Heart right ventricle (tissue), 16 donors: ENCODE data around the gene DDX5. TPM values are rescaled to one million over a fixed set of nuclear protein-coding genes. Genes with fewer than 3 reads are reported as not detected.
A peak's percentile ranks its signal among the peaks of the same experiment; 100 is the strongest.

ENCODE experiments used
- ATAC-seq, 8 donors: fragments of 200-7000 bp; cut with Tn5 transposase; one replicate each; pipeline ENCODE4 v1.9.1; 2020; ENCODE audit warnings: mild to moderate bottlenecking in 8 of 8, moderate library complexity in 8 of 8, moderate number of reproducible peaks in 1 of 8
- DNase-seq, 2 donors: peaks; one replicate each; pipeline ENCODE4 v3.0.0-alpha.2; 2020
- H3K27ac ChIP-seq, 10 donors: fragments of 200-600 bp; sonication (generic) in 2 of 10; one replicate each; pipeline versions ENCODE4 v1.5.0 to v1.8.0; 2020 to 2022; ENCODE audit warnings: mild to moderate bottlenecking in 3 of 10
- H3K27me3 ChIP-seq, 7 donors: fragments of 200-600 bp; one replicate each; pipeline ENCODE4 v1.8.0; 2021 to 2022; ENCODE audit warnings: mild to moderate bottlenecking in 2 of 7
- H3K36me3 ChIP-seq, 9 donors: fragments of 200-600 bp; sonication (generic) in 1 of 9; one replicate each; pipeline versions ENCODE4 v1.5.0 to v1.8.0; 2020 to 2022; ENCODE audit warnings: mild to moderate bottlenecking in 2 of 9
- H3K4me1 ChIP-seq, 9 donors: fragments of 200-600 bp; sonication (generic) in 1 of 9; one replicate each; pipeline versions ENCODE4 v1.5.0 to v1.8.0; 2020 to 2022; ENCODE audit warnings: mild to moderate bottlenecking in 4 of 9
- H3K4me3 ChIP-seq, 10 donors: fragments of 200-600 bp; sonication (generic) in 2 of 10; one replicate each; pipeline versions ENCODE4 v1.5.0 to v1.8.0; 2020 to 2022; ENCODE audit warnings: mild to moderate bottlenecking in 7 of 10, moderate library complexity in 2 of 10
- H3K9me3 ChIP-seq, 11 donors: fragments of 200-600 bp in 10 of 11; sonication (generic) in 2 of 11; one replicate each; pipeline versions ENCODE4 v1.5.0 to v1.8.0; 2013 to 2022; ENCODE audit warnings: mild to moderate bottlenecking in 2 of 11, control low read depth in 1 of 11, moderate library complexity in 1 of 11
- WGBS, 2 donors: extraction: QIAGEN DNeasy Blood & Tissue Kit; methylation state at CpG; one replicate each; pipeline ENCODE4 v1.1.7; 2013; ENCODE audit warnings: inconsistent platforms in 1 of 2; 5-methylcytosine and 5-hydroxymethylcytosine counted together
- intact Hi-C, 10 donors: fragments of 100-400 bp; cut with DNase I; formaldehyde crosslinking; loops; one replicate each; pipeline versions ENCODE4 v1.11.1 to v1.14.2; 2022
- polyA plus RNA-seq, 2 donors: library from polyadenylated mRNA; stranded (reverse); fragments of 200-250 nt; gene quantifications; one replicate each; pipeline ENCODE4 v1.2.3, GENCODE V29; 2013
- total RNA-seq, 10 donors: library from RNA; stranded (reverse); fragmentation: NEBNext Ultra II Directional in 3 of 10; extraction: Animal tissue kit (Norgen Biotek cat#: 25700) in 3 of 10; gene quantifications; one replicate each; pipeline versions ENCODE4 v1.2.1 to v1.2.4, GENCODE V29; 2021 to 2023
- TF ChIP-seq, protein P1 (sequence below), 9 donors: fragments of 200-600 bp; sonication (generic) in 2 of 9; IDR thresholded peaks; one replicate each; pipeline versions ENCODE4 v1.5.0 to v1.8.0; 2021 to 2022; ENCODE audit warnings: antibody characterized with exemption in 9 of 9, mild to moderate bottlenecking in 5 of 9, moderate library complexity in 1 of 9
- donor health status: Arrhythmogenic right ventricular cardiomyopathy.
- donor health status: ischemic (EF 13 %, LVEDD 7.1; RV severe dilation, severe dysfunction).
- donor health status: healthy with polysubstance abuse.
- donor health status: DM: no; HTN: yes; CAD: no.
- donor health status: DM: no; HTN: no; CAD: no.
- donor health status: ischemic (EF 25% LVEDD 6.9; RV normal size, moderate dysfunction).
- donor health status: ischemic (EF 25% LVEDD 5.7; RV mildly dilated, moderate dysfunction).
- donor health status: healthy.
- donor health status: DM: yes; HTN: yes; CAD: no.
- donor health status: Ischemic cardiomyopathy.
- donor health status: ischemic (EF 35%, LVEDD 5.7; RV mildly dilated, moderate dysfunction).
- donor health status: nonischemic (EF 11% LVEDD 7.7; RV severe dilation, severe dysfunction).
- donor health status: DM: yes; HTN: yes; CAD: no.
- donor health status: PGD.
- donor health status: ischemic (EF 29% LVEDD 5.4; RV normal size, mild dysfunction).
- donor health status: nonischemic (EF 23%, LVEDD 6.1; RV moderate dilation, normal function).

Gene DDX5
- total and polyA plus RNA-seq, 12 donors: 215 to 474 (median 349) TPM

DNA sequence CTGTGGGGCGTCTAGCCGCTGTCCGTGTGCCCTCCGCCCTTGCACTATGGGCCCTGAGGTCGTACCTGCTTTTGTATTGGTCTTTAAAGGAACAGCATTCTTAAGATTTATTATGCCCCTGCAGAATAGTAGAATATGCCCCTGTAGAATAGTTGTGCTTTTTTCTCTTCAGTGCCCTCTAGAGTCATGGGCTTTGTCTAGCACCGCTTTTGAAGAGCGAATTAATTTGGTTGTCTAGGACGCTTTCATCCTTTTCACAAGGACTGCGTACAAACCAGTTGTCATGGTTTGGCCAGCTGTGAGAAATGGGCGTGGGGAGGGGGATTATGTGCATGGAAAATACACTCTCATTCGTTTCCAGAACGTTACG, 1.3 kb upstream of the DDX5 start:
- Histone ChIP-seq H3K4me3 (peak overlapping the region; percentile 72 to 99 (median 91)), H3K4me1 (peaks cover 6 to 55% (median 46%) of the 10 kb centered on the region in 9 donors), H3K27me3 (no peaks in the 10 kb centered on the region), H3K36me3 (peaks cover 0 to 65% (median 41%) of the 10 kb centered on the region in 9 donors), H3K27ac (peak overlapping the region; percentile 86 to 100 (median 99)), H3K9me3 (no peaks in the 10 kb centered on the region)
- 0 to 1% methylated on average over 13 of the region's 13 CpGs for WGBS, 2 donors
- intact Hi-C loops: loop anchor here in 3 of 10 donors (5.0 to 10.0 kb wide), 2 partner anchors 85 to 683 kb away; partner anchors contain the start of genes FTSJ3 (in 1 of the 3) and PSMC5 (in 1 of the 3)
- DNase-seq: peak in 1 of 2 donors; percentile 18
- ATAC-seq: peak in 6 of 8 donors; percentile 1 to 37 (median 26)
- TF ChIP-seq, protein P1, sequence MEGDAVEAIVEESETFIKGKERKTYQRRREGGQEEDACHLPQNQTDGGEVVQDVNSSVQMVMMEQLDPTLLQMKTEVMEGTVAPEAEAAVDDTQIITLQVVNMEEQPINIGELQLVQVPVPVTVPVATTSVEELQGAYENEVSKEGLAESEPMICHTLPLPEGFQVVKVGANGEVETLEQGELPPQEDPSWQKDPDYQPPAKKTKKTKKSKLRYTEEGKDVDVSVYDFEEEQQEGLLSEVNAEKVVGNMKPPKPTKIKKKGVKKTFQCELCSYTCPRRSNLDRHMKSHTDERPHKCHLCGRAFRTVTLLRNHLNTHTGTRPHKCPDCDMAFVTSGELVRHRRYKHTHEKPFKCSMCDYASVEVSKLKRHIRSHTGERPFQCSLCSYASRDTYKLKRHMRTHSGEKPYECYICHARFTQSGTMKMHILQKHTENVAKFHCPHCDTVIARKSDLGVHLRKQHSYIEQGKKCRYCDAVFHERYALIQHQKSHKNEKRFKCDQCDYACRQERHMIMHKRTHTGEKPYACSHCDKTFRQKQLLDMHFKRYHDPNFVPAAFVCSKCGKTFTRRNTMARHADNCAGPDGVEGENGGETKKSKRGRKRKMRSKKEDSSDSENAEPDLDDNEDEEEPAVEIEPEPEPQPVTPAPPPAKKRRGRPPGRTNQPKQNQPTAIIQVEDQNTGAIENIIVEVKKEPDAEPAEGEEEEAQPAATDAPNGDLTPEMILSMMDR (IDR thresholded peaks at IDR 0.05): peak in 7 of 9 donors; percentile 23 to 61 (median 50)

DNA sequence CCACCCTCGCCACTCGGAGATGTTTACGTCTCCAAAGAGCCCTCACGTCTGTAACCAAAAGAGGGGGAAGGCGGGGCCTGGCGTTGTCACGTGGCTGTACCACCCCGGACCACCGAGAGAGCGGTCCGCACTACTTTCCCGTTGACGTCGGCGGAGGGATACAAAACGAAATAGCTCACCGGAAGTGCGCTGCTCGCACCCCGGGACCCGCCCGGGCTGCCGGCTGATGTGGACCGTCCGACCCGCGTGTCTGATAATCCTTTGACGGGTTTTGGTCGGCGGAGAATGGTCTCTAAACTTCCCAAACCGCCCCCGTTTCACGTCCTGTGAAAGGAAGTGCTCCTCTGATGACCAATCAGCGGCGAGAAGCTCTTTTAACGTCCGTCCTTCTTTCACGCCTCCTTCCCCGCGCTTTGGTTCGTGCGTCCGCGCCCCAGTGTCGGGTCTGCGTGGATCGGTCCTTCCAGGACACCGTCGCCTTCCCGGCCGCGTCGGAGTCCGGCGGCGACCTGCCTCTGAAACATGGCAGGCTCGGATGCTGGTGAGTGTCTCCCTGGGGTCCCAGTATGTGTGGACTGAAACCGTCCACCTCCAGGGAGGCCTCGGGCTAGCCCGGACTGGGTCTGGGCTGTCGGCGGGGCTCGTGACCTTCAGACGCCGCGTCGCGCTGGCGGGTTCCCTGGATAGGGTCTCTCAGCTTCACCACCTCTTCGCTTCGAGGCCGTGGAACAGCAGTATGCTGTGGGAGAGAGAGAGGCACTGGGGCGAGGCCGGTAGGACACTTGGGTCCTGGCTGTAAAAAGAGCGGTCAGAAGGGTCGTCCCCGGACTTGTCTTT, 705 bp upstream of the DDX5 start, which contains the start of gene CEP95:
CEP95 (plus strand) TSS at position 402 of the 837 bp plus-strand sequence; CDS start at position 523, 121 bp downstream.
- DNase-seq (peak; percentile 93 to 97), ATAC-seq (peak; percentile 76 to 89 (median 86))
- Histone ChIP-seq H3K9me3 (no peaks in the 10 kb centered on the region), H3K4me1 (peaks cover 6 to 61% (median 52%) of the 10 kb centered on the region in 9 donors), H3K27ac (peak within 1 kb of the TSS; percentile 86 to 100 (median 99)), H3K4me3 (peak within 1 kb of the TSS; percentile 72 to 99 (median 91)), H3K36me3 (peaks cover 0 to 65% (median 44%) of the 10 kb centered on the region in 9 donors), H3K27me3 (no peaks in the 10 kb centered on the region)
- intact Hi-C loops: loop anchor here in 4 of 10 donors (1.0 to 10.0 kb wide), 3 partner anchors 9 to 682 kb away; partner anchors contain the start of genes FTSJ3 (in 1 of the 4), POLG2 (in 1 of the 4) and PSMC5 (in 1 of the 4)
- 0 to 1% methylated on average over 77 of the region's 77 CpGs for WGBS, 2 donors
- TF ChIP-seq, protein P1 (IDR thresholded peaks at IDR 0.05): no peak

DNA sequence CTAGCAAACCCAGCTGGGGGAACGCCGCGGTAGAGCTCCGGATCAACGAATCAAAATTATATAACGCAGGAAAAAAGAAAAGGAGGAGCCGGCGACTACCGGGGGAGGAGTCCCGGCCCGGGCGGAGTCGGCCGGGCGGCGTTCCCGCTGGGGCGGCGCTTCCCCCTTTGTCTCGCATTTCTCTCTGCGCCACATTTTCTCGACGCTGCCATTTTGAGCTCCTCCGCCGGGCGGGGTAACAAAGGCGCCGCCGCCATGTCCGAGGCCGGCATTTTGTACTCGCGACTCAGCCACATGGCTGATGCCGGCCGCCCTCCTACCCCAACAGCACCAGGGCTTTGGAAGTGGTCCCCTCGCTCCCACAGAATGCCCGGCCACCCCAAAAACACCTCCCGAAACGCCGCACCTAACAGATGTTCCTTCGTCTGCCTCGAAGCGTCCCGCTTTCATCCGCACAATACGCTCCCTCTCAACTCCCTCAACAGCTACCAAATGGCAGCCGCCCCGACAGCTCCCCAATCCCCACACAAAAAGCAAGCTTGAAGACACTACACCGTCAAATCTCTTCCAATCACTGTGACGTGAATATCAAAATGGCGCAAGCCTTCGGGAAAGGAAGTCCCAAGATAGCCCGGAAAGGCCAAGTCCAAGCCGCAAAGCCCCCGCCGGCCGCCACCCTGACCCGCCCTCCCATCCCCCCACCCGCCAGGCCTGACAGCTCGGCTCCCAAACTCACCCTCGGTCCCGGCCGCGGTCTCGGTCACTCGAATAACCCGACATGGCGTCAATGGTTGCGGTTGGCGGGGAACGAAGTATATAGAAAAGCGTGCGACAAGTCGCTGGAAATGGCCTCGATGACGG, 519 bp downstream of the DDX5 start:
- TF ChIP-seq, protein P1 (IDR thresholded peaks at IDR 0.05): peak in 1 of 9 donors; percentile 9
- H3K4me1 ChIP-seq: peaks cover 8 to 72% (median 64%) of the 10 kb centered on the region in 9 donors
- intact Hi-C loops: loop anchor here in 4 of 10 donors (1.0 to 10.0 kb wide), 3 partner anchors 8 to 681 kb away; partner anchors contain the start of genes FTSJ3 (in 1 of the 4), POLG2 (in 1 of the 4) and PSMC5 (in 1 of the 4)
- peak; percentile 53 to 84 (median 80) for ATAC-seq
- H3K36me3 ChIP-seq: peaks cover 0 to 65% (median 46%) of the 10 kb centered on the region in 9 donors
- H3K27ac ChIP-seq: peak overlapping the region; percentile 86 to 100 (median 99)
- H3K9me3 ChIP-seq: no peaks in the 10 kb centered on the region
- no peaks in the 10 kb centered on the region for H3K27me3 ChIP-seq
- peak overlapping the region; percentile 72 to 99 (median 91) for H3K4me3 ChIP-seq
- WGBS, 2 donors: 1% methylated on average over 76 of the region's 76 CpGs
- peak; percentile 90 to 94 for DNase-seq
